Testis (tissue), 3 donors: ENCODE results near the gene TMEM171. TPM values are rescaled to one million over a fixed set of nuclear protein-coding genes. Genes with fewer than 3 reads are reported as not detected.

ENCODE experiments used
- DNase-seq: peaks from one replicate; pipeline ENCODE4 v3.0.0-alpha.2; 2019
- H3K27ac ChIP-seq, 2 donors: fragments of 200-600 bp; sonication (generic); one replicate each; pipeline ENCODE4 v1.5.1; 2019
- H3K27me3 ChIP-seq: fragments of 200-600 bp; sonication (generic); one replicate; pipeline ENCODE4 v1.5.1; 2019
- H3K36me3 ChIP-seq: fragments of 200-600 bp; sonication (generic); one replicate; pipeline ENCODE4 v1.5.1; 2017; ENCODE audit warnings: low read depth; ENCODE audit errors: missing control alignments
- H3K4me1 ChIP-seq: fragments of 200-600 bp; sonication (generic); one replicate; pipeline ENCODE4 v1.5.1; 2019
- H3K4me3 ChIP-seq, 2 donors: fragments of 200-600 bp; sonication (generic); one replicate each; pipeline ENCODE4 v1.5.1; 2017 to 2019
- H3K9me3 ChIP-seq: fragments of 200-600 bp; sonication (generic); one replicate; pipeline ENCODE4 v1.5.1; 2017
- POLR2A ChIP-seq: fragments of 450-650 bp; IDR thresholded peaks from one replicate; pipeline ENCODE4 v1.6.1; 2017; ENCODE audit warnings: antibody characterized with exemption, mild to moderate bottlenecking, moderate library complexity
- WGBS, 2 donors: methylation state at CpG; one replicate each; pipeline ENCODE4 v1.1.5; 2018; 5-methylcytosine and 5-hydroxymethylcytosine counted together
- intact Hi-C: fragments of 100-400 bp; cut with DNase I; formaldehyde crosslinking; loops from one replicate; pipeline ENCODE4 v1.15.1; 2023; ENCODE audit warnings: low total_unique reads
- polyA plus RNA-seq: library from polyadenylated mRNA; stranded (reverse); fragments of 350-450 nt; fragmentation: Illumina TruSeq; extraction: RNeasy Lipid Tissue Mini Kit (QIAGEN cat#74804); gene quantifications from one replicate; pipeline ENCODE4 v1.2.3, GENCODE V29; 2014; ENCODE audit warnings: low read depth, low replicate concordance; ENCODE audit not compliant: insufficient read depth
- total RNA-seq, 2 donors: library from RNA; depleted of rRNA; stranded (reverse); fragments of >200 nt; gene quantifications; one replicate each; pipeline ENCODE4 v1.2.3, GENCODE V29; 2016
- TF ChIP-seq, protein P1 (sequence below), 3 experiments: fragments of 450-650 bp in 2 of 3; fragments of 200-600 bp in 1 of 3; sonication (generic) in 1 of 3; IDR thresholded peaks; one replicate each; pipeline ENCODE4 v1.5.1; 2016 to 2019; ENCODE audit warnings: antibody characterized with exemption in 3 of 3, mild to moderate bottlenecking in 2 of 3, moderate library complexity in 1 of 3

The TMEM171 gene
- total and polyA plus RNA-seq, 3 donors from 2014 or later, result 1.1 to 2.7 (median 1.7) TPM

- H3K36me3 ChIP-seq, result no peaks in the 10 kb centered on the region
- no peaks in the 10 kb centered on the region for H3K4me1 ChIP-seq
- no peak for TF ChIP-seq POLR2A
- TF ChIP-seq, protein P1, sequence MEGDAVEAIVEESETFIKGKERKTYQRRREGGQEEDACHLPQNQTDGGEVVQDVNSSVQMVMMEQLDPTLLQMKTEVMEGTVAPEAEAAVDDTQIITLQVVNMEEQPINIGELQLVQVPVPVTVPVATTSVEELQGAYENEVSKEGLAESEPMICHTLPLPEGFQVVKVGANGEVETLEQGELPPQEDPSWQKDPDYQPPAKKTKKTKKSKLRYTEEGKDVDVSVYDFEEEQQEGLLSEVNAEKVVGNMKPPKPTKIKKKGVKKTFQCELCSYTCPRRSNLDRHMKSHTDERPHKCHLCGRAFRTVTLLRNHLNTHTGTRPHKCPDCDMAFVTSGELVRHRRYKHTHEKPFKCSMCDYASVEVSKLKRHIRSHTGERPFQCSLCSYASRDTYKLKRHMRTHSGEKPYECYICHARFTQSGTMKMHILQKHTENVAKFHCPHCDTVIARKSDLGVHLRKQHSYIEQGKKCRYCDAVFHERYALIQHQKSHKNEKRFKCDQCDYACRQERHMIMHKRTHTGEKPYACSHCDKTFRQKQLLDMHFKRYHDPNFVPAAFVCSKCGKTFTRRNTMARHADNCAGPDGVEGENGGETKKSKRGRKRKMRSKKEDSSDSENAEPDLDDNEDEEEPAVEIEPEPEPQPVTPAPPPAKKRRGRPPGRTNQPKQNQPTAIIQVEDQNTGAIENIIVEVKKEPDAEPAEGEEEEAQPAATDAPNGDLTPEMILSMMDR (IDR thresholded peaks at IDR 0.05), result no peak
- intact Hi-C loops, result no loop called here
- H3K9me3 ChIP-seq, result no peaks in the 10 kb centered on the region
- no peaks in the 10 kb centered on the region for H3K27me3 ChIP-seq
- H3K4me3 ChIP-seq, result no peak overlapping the region
- DNase-seq, result no peak
- 21 to 44% methylated on average over 9 to 15 of the region's 15 CpGs for WGBS, 2 donors
- H3K27ac ChIP-seq, result no peak overlapping the region
Observed at GRCh38 chr5:73136055-73136562, 15.7 kb downstream of the TMEM171 start.

GRCh38 chr5:73137563-73138530 lies 17.5 kb downstream of the TMEM171 start:
- WGBS, 2 donors, result 57 to 81% methylated on average over 8 to 10 of the region's 10 CpGs

DNA sequence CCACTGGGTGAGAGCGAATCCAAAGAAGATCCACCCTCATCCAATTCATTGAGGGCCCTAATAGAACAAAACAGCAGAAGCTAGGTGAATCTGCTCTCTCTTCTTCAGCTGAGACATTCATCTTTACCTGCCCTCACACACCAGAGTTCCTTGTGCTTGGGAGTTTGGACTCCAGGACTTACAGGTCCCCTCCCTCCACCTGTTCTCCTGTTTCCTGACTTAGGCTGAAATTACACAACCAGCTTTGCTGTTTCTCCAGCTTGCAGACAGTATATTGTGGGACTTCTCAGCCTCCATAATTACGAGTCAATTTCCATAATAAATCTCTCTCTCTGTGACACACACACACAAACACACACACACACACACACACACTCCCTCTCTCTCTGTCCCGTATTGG lies 19.1 kb downstream of the TMEM171 start:
- WGBS, 2 donors, result 70 to 80% methylated on average over 3 of the region's 3 CpGs
- intact Hi-C loops, result no loop called here

More at GRCh38 chr5:73137563-73138530, 17.5 kb downstream of the TMEM171 start:
- Histone ChIP-seq H3K27me3 (no peaks in the 10 kb centered on the region), H3K27ac (no peak overlapping the region), H3K36me3 (no peaks in the 10 kb centered on the region), H3K9me3 (no peaks in the 10 kb centered on the region), H3K4me3 (no peak overlapping the region), H3K4me1 (no peaks in the 10 kb centered on the region)
- DNase-seq, result no peak
- no peak for TF ChIP-seq POLR2A
- TF ChIP-seq, protein P1 (IDR thresholded peaks at IDR 0.05), result no peak
- intact Hi-C loops, result no loop called here

DNA sequence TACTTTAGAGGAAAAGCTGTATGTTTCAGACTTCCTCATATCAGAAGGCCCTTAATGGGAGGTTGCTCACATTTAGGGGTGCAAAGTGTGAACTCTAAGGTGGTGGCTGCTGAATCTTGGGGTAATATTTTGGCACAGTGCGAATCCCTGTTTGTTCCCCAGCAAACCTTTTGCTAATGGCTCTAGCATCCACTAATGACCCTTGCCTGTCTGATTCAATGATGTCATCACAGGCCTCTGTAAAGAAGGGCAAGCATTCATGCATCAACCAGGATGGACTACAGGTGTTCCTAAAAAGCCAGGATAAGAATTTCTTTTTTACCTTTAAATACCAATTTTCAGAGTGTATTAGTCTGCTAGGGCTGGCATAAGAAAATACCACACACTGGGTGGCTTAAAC lies 20.4 kb downstream of the TMEM171 start:
- H3K36me3 ChIP-seq, result no peaks in the 10 kb centered on the region
- 91 to 100% methylated on average over 1 of the region's 1 CpG for WGBS, 2 donors
- no peaks in the 10 kb centered on the region for H3K27me3 ChIP-seq
- no peak overlapping the region for H3K27ac ChIP-seq
- H3K9me3 ChIP-seq, result no peaks in the 10 kb centered on the region
- no peaks in the 10 kb centered on the region for H3K4me1 ChIP-seq
- no peak overlapping the region for H3K4me3 ChIP-seq
- intact Hi-C loops, result no loop called here
- TF ChIP-seq POLR2A, result no peak
- TF ChIP-seq, protein P1 (IDR thresholded peaks at IDR 0.05), result no peak
- no peak for DNase-seq

More for the DNA sequence above, 19.1 kb downstream of the TMEM171 start:
- no peaks in the 10 kb centered on the region for H3K27me3 ChIP-seq
- H3K4me1 ChIP-seq, result no peaks in the 10 kb centered on the region
- H3K4me3 ChIP-seq, result no peak overlapping the region
- H3K27ac ChIP-seq, result no peak overlapping the region
- no peak for TF ChIP-seq POLR2A
- TF ChIP-seq, protein P1 (IDR thresholded peaks at IDR 0.05), result no peak
- no peak for DNase-seq
- H3K9me3 ChIP-seq, result no peaks in the 10 kb centered on the region
- H3K36me3 ChIP-seq, result no peaks in the 10 kb centered on the region
